NCI-H2081 (cell line): Measurements from ENCODE around the gene DAB2IP.
A peak's percentile ranks its signal among the peaks of the same experiment; 100 is the strongest.
"Not testable (repeated sequence)": the region's sequence is repeated elsewhere in the genome, so short reads cannot be mapped to it uniquely, and the experiment has no call there.

ENCODE experiments used
- DNase-seq, 2 experiments: peaks; one replicate each; lab custom pipeline; 2025; lab: John Stamatoyannopoulos, UW

DAB2IP gene

GRCh38 chr9:121727295-121728020, 76.0 kb downstream of the DAB2IP start:
- DNase-seq: no peak

GRCh38 chr9:121728916-121729315, 77.5 kb downstream of the DAB2IP start:
- no peak for DNase-seq

GRCh38 chr9:121729769-121730562, 78.5 kb downstream of the DAB2IP start:
- DNase-seq: no peak

GRCh38 chr9:121731090-121731489, 79.7 kb downstream of the DAB2IP start:
- DNase-seq: no peak

- DNase-seq: no peak
Measured at GRCh38 chr9:121731919-121732318, 80.5 kb downstream of the DAB2IP start.

GRCh38 chr9:121732389-121732788, 81.0 kb downstream of the DAB2IP start:
- DNase-seq: no peak

GRCh38 chr9:121732886-121733285, 81.5 kb downstream of the DAB2IP start:
- no peak for DNase-seq

- no peak for DNase-seq
Measured at GRCh38 chr9:121734465-121734864, 83.0 kb downstream of the DAB2IP start.

GRCh38 chr9:121735065-121735792, 83.8 kb downstream of the DAB2IP start:
- no peak for DNase-seq

GRCh38 chr9:121735793-121736770, 84.6 kb downstream of the DAB2IP start:
- DNase-seq: no peak

GRCh38 chr9:121736934-121737462, 85.6 kb downstream of the DAB2IP start:
- no peak for DNase-seq

GRCh38 chr9:121737481-121737931, 86.1 kb downstream of the DAB2IP start:
- no peak for DNase-seq

- DNase-seq: no peak
Measured at GRCh38 chr9:121738411-121738810, 87.0 kb downstream of the DAB2IP start.

- no peak for DNase-seq
Measured at GRCh38 chr9:121738968-121739367, 87.5 kb downstream of the DAB2IP start.

GRCh38 chr9:121739971-121740370, 88.5 kb downstream of the DAB2IP start:
- DNase-seq: no peak

GRCh38 chr9:121741228-121741918, 89.9 kb downstream of the DAB2IP start:
- DNase-seq: no peak

- not testable (repeated sequence) for DNase-seq
Measured at GRCh38 chr9:121741919-121742283, 90.5 kb downstream of the DAB2IP start.

- DNase-seq: no peak
Measured at GRCh38 chr9:121742923-121743322, 91.5 kb downstream of the DAB2IP start.

GRCh38 chr9:121743441-121744001, 92.1 kb downstream of the DAB2IP start:
- DNase-seq: peak in 1 of 2 experiments; percentile 26

GRCh38 chr9:121744002-121744686, 92.7 kb downstream of the DAB2IP start:
- DNase-seq: peak in 1 of 2 experiments; percentile 28
